SK-N-SH treated with all-trans-retinoic acid at 6 μM for 48 hours (cell line): ENCODE data around the gene IGF2R.

Experiments used
- ATAC-seq: fragments of 200-7000 bp; cut with Tn5 transposase; 3 replicates; pipeline ENCODE4 v1.9.1; 2020; ENCODE audit warnings: mild to moderate bottlenecking, moderate library complexity
- ARNTL ChIP-seq: fragments of 450-650 bp; formaldehyde crosslinking; IDR thresholded peaks from 2 replicates; pipeline ENCODE4 v1.5.0; 2020; ENCODE audit warnings: low read depth, mild to moderate bottlenecking, moderate library complexity, borderline replicate concordance
- BACH2 ChIP-seq: fragments of 250-450 bp; sonication (Bioruptor Pico); IDR thresholded peaks from 2 replicates; pipeline ENCODE4 v1.9.0; 2021; ENCODE audit warnings: mild to moderate bottlenecking, borderline replicate concordance
- CREB5 ChIP-seq: fragments of 250-450 bp; sonication (Bioruptor Pico); IDR thresholded peaks from 2 replicates; pipeline ENCODE4 v1.5.1; 2020; ENCODE audit warnings: low read depth, mild to moderate bottlenecking, moderate library complexity
- CSDC2 ChIP-seq: fragments of 250-450 bp; sonication (Bioruptor Pico); IDR thresholded peaks from 2 replicates; pipeline ENCODE4 v1.5.0; 2020; ENCODE audit warnings: mild to moderate bottlenecking, moderate library complexity
- ESRRG ChIP-seq: fragments of 250-450 bp; sonication (Bioruptor Pico); IDR thresholded peaks from 2 replicates; pipeline ENCODE4 v1.6.1; 2021; ENCODE audit warnings: mild to moderate bottlenecking
- GLIS3 ChIP-seq: fragments of 250-450 bp; sonication (Bioruptor Pico); IDR thresholded peaks from 2 replicates; pipeline ENCODE4 v1.5.0; 2020; ENCODE audit warnings: mild to moderate bottlenecking, moderate library complexity
- ISL1 ChIP-seq: fragments of 250-450 bp; sonication (Bioruptor Pico); IDR thresholded peaks from 2 replicates; pipeline ENCODE4 v2.1.2; 2022; ENCODE audit warnings: mild to moderate bottlenecking, moderate library complexity
- OSR1 ChIP-seq: fragments of 250-450 bp; sonication (Bioruptor Pico); IDR thresholded peaks from 2 replicates; pipeline ENCODE4 v1.8.0; 2022; ENCODE audit warnings: moderate library complexity, mild to moderate bottlenecking, inconsistent platforms
- POU6F1 ChIP-seq: fragments of 250-450 bp; sonication (Bioruptor Pico); IDR thresholded peaks from 2 replicates; pipeline ENCODE4 v1.8.0; 2021; ENCODE audit warnings: low read depth, mild to moderate bottlenecking, moderate library complexity, borderline replicate concordance
- RARB ChIP-seq: fragments of 250-450 bp; sonication (Bioruptor Pico); IDR thresholded peaks from 2 replicates; pipeline ENCODE4 v1.8.0; 2021; ENCODE audit warnings: mild to moderate bottlenecking, moderate library complexity
- SNAI2 ChIP-seq: fragments of 250-450 bp; sonication (Bioruptor Pico); IDR thresholded peaks from 2 replicates; pipeline ENCODE4 v1.5.0; 2020; ENCODE audit warnings: mild to moderate bottlenecking, moderate library complexity
- TCF4 ChIP-seq: fragments of 250-450 bp; sonication (Bioruptor Pico); IDR thresholded peaks from 2 replicates; pipeline ENCODE4 v1.8.0; 2021; ENCODE audit warnings: mild to moderate bottlenecking, moderate library complexity, borderline replicate concordance
- TOX ChIP-seq: fragments of 250-450 bp; sonication (Bioruptor Pico); IDR thresholded peaks from 2 replicates; pipeline ENCODE4 v1.8.0; 2021; ENCODE audit warnings: mild to moderate bottlenecking, moderate library complexity, borderline replicate concordance
- TSHZ2 ChIP-seq: fragments of 250-450 bp; sonication (Bioruptor Pico); IDR thresholded peaks from 2 replicates; pipeline ENCODE4 v1.5.0; 2020; ENCODE audit warnings: mild to moderate bottlenecking, moderate library complexity
- ZC3H10 ChIP-seq: fragments of 250-450 bp; sonication (Bioruptor Pico); IDR thresholded peaks from 2 replicates; pipeline ENCODE4 v1.5.1; 2021; ENCODE audit warnings: mild to moderate bottlenecking, moderate library complexity
- ZFP3 ChIP-seq: fragments of 250-450 bp; sonication (Bioruptor Pico); IDR thresholded peaks from 2 replicates; pipeline ENCODE4 v1.5.0; 2020; ENCODE audit warnings: mild to moderate bottlenecking, moderate library complexity
- ZFP30 ChIP-seq: fragments of 450-650 bp; formaldehyde crosslinking; IDR thresholded peaks from 2 replicates; pipeline ENCODE4 v1.5.0; 2022; ENCODE audit warnings: mild to moderate bottlenecking, moderate library complexity
- ZNF565 ChIP-seq: fragments of 450-650 bp; formaldehyde crosslinking; conservative IDR thresholded peaks from 2 replicates; pipeline ENCODE4 v1.5.0; 2020; ENCODE audit warnings: low read depth, mild to moderate bottlenecking, moderate library complexity
- ZNF70 ChIP-seq: fragments of 450-650 bp; formaldehyde crosslinking; IDR thresholded peaks from 2 replicates; pipeline ENCODE4 v1.5.0; 2020; ENCODE audit warnings: mild to moderate bottlenecking, moderate library complexity
- TF ChIP-seq, protein P1 (sequence below): fragments of 250-450 bp; sonication (Bioruptor Pico); IDR thresholded peaks from 2 replicates; pipeline ENCODE4 v1.5.1; 2021; ENCODE audit warnings: mild to moderate bottlenecking, moderate library complexity
- TF ChIP-seq, protein P2 (sequence below): fragments of 250-450 bp; sonication (Bioruptor Pico); IDR thresholded peaks from 2 replicates; pipeline ENCODE4 v1.8.0; 2020; ENCODE audit warnings: mild to moderate bottlenecking, moderate library complexity, borderline replicate concordance

IGF2R gene

DNA sequence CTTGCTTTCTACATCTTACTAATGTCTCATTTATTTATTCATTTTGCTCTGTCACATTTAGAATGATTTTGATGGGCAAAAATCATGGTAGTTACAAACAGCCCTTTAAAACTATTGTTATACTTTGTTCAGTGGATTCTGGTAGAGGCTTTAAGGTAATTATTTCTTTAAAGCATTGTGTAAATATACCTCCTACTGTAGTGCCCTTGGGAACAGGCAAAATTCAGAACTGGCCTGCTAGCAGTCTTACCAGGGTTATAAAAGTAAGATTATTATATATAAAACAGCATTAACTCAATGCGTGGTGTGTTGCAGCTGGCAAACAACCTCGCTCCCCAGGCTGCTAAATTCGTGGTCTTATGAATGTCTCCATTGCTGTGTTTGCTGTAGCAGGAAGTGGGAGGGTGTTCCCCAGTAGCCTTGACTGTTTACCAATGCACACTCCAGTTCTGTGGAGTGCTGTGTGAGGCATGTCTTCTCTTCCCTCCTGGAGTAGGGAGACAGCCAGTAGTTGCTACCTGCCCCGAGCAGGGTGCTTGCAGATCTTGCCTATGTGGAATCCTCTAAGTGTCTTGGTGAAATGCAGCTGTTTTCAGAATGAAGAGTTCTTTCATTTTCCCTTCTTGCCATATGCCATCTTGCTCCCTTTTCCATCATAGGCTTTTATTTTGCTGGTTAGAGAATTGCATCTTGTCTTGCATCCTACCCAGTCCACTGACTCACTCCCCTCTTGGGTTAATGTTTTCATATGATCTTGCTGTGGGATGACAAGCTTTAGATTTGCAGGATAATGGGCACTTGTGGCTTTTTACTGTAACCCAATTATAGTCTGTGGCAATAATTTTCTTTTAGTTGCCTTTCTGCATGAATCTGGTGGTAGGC is 45.3 kb downstream of the IGF2R start:
- no peak for ATAC-seq
- TF ChIP-seq SNAI2 (CRISPR knock-in tag) (no peak), BACH2 (CRISPR knock-in tag) (no peak), GLIS3 (CRISPR knock-in tag) (no peak), ISL1 (CRISPR knock-in tag) (no peak), OSR1 (no peak), ZNF565 (no peak), ZNF70 (CRISPR knock-in tag) (no peak), TSHZ2 (CRISPR knock-in tag) (no peak), ZFP3 (CRISPR knock-in tag) (no peak)
- TF ChIP-seq, protein P1, sequence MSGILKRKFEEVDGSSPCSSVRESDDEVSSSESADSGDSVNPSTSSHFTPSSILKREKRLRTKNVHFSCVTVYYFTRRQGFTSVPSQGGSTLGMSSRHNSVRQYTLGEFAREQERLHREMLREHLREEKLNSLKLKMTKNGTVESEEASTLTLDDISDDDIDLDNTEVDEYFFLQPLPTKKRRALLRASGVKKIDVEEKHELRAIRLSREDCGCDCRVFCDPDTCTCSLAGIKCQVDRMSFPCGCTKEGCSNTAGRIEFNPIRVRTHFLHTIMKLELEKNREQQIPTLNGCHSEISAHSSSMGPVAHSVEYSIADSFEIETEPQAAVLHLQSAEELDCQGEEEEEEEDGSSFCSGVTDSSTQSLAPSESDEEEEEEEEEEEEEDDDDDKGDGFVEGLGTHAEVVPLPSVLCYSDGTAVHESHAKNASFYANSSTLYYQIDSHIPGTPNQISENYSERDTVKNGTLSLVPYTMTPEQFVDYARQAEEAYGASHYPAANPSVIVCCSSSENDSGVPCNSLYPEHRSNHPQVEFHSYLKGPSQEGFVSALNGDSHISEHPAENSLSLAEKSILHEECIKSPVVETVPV: no peak

DNA sequence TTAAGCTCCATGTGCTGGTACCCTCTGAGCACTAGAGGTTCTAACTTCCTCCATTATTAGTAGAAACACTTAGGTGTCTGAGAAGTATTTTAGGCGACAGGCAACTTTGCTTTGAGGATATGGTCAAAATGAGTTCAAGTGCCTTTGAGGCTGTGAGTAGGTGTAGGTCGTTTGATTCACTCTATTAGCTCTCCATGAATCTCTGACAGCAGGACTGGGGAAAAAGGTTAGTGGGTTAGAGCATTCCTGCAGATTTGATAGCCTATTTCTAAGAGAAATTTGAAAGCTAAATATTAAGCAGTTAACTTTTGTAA is 45.9 kb downstream of the IGF2R start:
- no peak for ATAC-seq
- no peak for TF ChIP-seq ESRRG (CRISPR knock-in tag)
- TF ChIP-seq ISL1 (CRISPR knock-in tag): no peak
- TF ChIP-seq POU6F1 (CRISPR knock-in tag): no peak
- no peak for TF ChIP-seq ZNF70 (CRISPR knock-in tag)
- TF ChIP-seq, protein P1: no peak
- no peak for TF ChIP-seq TCF4 (CRISPR knock-in tag)
- no peak for TF ChIP-seq SNAI2 (CRISPR knock-in tag)
- TF ChIP-seq TOX (CRISPR knock-in tag): no peak
- no peak for TF ChIP-seq ARNTL
- TF ChIP-seq CSDC2 (CRISPR knock-in tag): no peak
- no peak for TF ChIP-seq RARB (CRISPR knock-in tag)
- TF ChIP-seq ZFP3 (CRISPR knock-in tag): no peak
- no peak for TF ChIP-seq OSR1
- no peak for TF ChIP-seq GLIS3 (CRISPR knock-in tag)
- TF ChIP-seq, protein P2, sequence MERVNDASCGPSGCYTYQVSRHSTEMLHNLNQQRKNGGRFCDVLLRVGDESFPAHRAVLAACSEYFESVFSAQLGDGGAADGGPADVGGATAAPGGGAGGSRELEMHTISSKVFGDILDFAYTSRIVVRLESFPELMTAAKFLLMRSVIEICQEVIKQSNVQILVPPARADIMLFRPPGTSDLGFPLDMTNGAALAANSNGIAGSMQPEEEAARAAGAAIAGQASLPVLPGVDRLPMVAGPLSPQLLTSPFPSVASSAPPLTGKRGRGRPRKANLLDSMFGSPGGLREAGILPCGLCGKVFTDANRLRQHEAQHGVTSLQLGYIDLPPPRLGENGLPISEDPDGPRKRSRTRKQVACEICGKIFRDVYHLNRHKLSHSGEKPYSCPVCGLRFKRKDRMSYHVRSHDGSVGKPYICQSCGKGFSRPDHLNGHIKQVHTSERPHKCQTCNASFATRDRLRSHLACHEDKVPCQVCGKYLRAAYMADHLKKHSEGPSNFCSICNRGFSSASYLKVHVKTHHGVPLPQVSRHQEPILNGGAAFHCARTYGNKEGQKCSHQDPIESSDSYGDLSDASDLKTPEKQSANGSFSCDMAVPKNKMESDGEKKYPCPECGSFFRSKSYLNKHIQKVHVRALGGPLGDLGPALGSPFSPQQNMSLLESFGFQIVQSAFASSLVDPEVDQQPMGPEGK: no peak
- TF ChIP-seq ZNF565: no peak
- TF ChIP-seq ZC3H10 (CRISPR knock-in tag): no peak
- TF ChIP-seq CREB5 (CRISPR knock-in tag): no peak
- no peak for TF ChIP-seq ZFP30 (CRISPR knock-in tag)
